ENCODE results near the gene TMEM203. TPM values are rescaled to one million over a fixed set of nuclear protein-coding genes. Genes with fewer than 3 reads are reported as not detected.

TMEM203 gene, protein sequence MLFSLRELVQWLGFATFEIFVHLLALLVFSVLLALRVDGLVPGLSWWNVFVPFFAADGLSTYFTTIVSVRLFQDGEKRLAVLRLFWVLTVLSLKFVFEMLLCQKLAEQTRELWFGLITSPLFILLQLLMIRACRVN
- 10 to 100 TPM; 15.3 to 27.1 TPM for total RNA-seq

DNA sequence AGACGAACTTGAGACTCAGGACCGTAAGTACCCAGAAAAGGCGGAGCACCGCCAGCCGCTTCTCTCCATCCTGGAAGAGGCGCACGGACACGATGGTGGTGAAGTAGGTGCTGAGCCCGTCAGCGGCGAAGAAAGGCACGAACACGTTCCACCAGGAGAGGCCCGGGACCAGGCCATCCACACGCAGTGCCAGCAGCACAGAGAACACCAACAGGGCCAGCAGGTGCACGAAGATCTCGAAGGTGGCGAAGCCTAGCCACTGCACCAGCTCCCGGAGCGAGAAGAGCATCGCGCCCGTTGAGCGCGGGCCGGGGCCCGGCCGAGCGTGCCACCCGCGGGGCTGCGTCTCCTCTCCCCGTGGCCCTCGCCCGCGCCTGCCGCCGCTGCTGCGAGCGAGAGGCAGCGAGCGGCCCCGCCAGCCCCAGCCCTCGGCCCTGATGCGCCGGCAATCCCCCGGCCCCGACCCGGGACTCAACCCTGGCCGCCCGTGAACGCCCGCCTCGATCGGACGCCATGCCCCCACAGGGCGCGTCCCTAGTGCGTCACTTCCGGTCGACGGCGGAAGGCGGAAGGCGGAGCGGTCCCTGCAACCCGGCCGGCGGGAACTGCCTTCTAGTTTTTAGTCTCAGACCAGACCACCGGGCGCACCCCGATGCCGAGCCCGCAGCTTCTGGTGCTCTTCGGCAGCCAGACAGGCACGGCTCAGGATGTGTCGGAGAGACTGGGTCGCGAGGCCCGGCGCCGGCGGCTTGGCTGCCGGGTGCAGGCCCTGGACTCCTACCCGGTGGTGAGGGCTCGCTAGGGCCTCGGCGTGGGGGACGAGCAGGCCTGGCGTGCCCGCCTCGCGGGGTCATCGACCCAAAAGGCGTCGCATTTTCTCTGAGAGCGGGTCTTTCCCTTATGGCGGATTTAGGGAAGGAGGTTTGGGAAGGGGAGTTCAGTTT is at the start of gene TMEM203, which contains the start of gene NDOR1:
TMEM203 (minus strand) TSS at position 523 of the 944 bp plus-strand sequence; CDS start at position 289, 234 bp downstream.
NDOR1 (plus strand) TSS at position 575 of the 944 bp plus-strand sequence; CDS start at position 653, 78 bp downstream.
- H3K27ac Mint-ChIP-seq, result peak within 1 kb of the TSS; percentile 94 to 97
- DNase-seq (ENCODE audit: low spot score in 2 of 2) (peak; percentile 92 to 95), ATAC-seq (peak; percentile 64 to 68)
- peaks cover 28 to 33% of the 10 kb centered on the region in 2 donors for H3K36me3 Mint-ChIP-seq
- no peaks in the 10 kb centered on the region for H3K9me3 Mint-ChIP-seq

DNA sequence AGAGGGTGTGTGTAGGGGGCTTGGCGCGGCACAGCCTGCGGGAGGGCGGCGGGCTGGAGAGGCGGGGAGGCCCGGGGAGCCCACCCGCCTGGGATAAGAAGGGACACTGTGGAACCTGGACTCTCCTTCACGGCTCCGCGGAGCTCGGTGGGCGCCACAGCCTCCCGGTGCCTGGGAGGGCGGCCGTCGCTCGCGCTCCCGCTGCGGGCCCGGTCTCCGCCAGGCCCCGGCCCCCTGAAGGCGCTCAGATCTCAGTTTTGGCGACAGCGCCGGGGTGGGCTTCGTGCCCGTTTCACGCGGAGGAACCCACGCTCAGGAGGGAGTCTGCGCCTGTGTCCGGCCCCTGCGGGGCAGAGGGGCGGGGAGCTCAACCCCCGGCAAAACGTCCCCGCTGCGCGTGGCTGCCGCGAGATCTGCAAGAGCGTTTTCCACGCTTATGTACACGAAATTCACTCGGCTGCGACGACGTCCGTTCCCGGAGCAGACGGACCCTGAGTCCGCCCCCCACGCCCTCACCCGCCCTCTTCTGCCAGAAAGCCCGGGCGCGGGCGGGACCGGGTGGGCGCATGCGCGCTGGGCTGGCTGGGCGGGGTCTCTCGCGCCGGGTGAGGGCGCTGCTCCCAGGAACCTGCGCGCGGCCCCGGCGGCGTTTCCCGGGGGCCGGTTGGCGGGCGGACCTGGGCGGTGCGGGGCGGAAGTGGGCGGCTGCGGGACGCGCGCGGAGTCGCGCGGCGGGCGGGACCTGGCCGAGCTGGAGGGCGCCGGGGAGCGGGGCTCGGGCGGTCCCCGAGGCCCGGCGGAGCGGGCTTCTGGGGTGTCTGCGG is 49.4 kb upstream of the TMEM203 start, which contains the start of gene NELFB:
NELFB (plus strand) TSS at position 704 of the 824 bp plus-strand sequence.
- Mint-ChIP-seq H3K27ac (peak within 1 kb of the TSS; percentile 84 to 85), H3K36me3 (peaks cover 0 to 16% of the 10 kb centered on the region in 2 donors), H3K9me3 (no peaks in the 10 kb centered on the region)
- DNase-seq (ENCODE audit: low spot score in 2 of 2) (peak; percentile 97 to 100), ATAC-seq (peak; percentile 81 to 90)

DNA sequence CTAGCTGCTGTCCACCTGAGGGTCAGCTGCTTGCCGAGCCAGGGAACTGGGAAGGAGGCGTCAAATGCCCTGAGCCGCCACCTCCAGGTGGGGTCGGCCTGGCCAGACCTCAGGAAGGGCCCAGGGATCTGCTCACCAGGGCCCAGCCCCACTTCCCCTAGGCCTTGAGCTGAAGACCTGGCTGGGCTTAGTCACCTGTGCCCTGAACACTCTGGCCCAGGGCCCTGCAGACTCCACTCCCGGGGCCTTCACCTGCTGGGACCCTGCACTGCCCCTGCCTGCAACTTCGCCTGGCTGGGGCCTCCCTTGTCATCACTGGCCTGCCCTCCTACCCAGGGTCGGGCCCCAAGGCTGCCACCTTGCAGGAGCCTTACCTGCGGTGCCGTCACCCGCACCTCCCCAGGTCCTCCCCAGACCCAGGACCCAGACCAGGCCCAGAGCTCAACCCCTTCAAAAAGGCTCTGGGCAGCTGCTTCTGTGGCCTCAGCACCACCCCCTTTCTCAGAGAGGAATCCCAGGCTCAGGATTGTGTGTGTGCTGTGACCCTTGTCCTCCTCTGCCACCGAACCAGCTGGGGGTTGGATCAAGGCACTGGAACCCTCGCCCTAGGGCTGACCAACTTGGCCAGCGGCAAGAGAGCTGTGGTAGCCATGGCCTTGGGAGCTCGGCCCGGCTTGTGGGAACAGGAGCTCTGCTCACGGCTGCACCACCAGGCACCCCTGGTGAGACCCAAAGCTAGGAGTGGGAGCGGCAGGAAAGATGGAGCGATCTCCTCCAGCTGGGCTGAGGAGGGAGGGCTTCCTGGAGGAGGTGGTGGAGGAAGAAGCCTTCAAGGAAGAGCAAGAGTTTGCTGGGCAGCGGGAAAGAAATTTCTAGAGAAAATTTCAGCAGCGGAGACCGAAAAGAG is 48.5 kb upstream of the TMEM203 start:
- Mint-ChIP-seq H3K27ac (peak overlapping the region; percentile 84 to 85), H3K36me3 (peaks cover 0 to 16% of the 10 kb centered on the region in 2 donors)
- DNase-seq (ENCODE audit: low spot score in 2 of 2), result no peak

DNA sequence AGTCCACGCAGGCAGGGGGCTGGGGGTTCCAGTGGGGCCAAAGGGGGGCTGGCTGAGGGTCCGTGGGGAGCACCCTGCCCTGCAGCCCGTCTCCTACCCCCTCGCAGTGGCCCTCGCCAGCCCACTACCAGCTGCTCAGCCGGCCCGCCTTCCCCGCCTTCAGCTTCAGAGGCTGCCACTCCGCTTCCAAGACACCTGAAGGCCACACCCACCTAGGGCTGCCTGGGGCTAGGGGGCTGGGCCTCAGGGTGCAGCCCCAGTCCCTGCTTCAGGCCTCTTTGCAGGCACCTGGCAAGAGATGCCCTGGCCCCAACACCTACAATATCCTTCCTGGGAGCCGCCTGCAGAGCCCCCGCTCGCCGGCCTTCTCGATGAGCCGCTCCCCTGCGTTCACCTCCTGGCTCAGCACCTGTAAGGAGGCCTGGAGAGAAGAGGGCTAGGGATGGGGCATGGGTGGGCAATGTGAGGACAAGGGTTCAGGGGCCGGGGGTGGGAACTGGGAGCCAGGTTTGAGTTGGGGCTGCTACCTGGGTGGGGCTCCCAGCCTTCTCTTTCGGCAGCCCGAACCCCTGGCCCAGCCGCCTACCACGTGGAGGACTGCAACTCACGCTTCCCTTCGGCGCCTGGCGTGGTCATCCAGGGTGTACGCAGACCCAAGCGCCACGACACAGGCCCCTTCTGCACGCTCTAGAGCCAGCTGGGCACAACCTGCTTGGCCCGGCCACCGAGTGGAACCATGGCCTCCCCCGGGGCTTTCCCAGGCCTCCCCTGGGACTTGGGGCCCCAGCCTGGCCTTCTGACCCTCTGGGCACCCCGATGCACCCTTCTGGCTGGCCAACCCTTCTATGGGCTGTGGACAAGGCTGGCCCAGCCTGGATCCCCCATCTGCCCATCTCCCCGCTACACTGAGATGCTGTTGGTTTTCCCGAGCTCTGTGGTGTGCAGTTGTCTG is 47.4 kb upstream of the TMEM203 start:
- Mint-ChIP-seq H3K9me3 (no peaks in the 10 kb centered on the region), H3K27ac (no peak overlapping the region), H3K36me3 (peaks cover 0 to 16% of the 10 kb centered on the region in 2 donors)
- DNase-seq (ENCODE audit: low spot score in 2 of 2) (no peak), ATAC-seq (no peak)

More for the DNA sequence above, 48.5 kb upstream of the TMEM203 start:
- no peaks in the 10 kb centered on the region for H3K9me3 Mint-ChIP-seq
- no peak for ATAC-seq

DNA sequence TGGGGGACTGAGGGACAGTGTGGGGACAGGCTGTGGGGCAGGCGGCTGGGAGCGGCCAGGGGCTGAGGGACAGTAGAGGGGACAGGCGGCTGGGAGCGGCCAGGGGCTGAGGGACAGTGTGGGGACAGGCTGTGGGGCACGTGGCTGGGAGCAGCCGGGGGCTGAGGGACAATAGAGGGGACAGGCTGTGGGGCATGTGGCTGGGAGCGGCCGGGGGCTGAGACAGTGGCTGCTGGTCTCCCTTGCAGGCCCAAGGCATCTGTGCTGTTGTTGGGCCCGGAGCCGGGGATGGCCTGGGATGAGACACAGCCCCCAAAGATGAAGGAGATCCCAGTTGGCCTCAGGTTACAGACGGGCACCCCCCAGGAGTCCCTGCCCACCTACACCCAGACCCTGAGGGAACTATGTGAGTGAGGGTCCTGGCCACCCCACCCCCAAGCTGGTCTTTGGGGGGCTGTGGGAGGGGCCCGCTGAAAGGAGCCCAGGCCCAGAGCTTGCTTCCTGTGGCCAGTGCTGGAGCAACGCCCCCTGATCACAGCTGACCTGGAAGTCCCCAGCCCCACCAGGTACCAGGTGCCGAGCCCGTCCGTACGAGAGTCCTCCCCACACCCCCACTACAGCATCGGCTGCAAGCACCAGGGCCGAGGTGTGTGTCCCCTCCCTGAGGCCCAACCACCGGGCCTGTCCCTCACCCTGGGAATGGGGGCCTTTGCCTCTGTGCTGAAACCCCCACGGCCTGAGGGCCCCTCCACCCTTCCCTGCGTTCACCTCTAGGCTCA is 46.2 kb upstream of the TMEM203 start:
- no peak overlapping the region for H3K27ac Mint-ChIP-seq
- ATAC-seq, result no peak
- no peak for DNase-seq (ENCODE audit: low spot score in 2 of 2)
- peaks cover 0 to 16% of the 10 kb centered on the region in 2 donors for H3K36me3 Mint-ChIP-seq
- no peaks in the 10 kb centered on the region for H3K9me3 Mint-ChIP-seq

DNA sequence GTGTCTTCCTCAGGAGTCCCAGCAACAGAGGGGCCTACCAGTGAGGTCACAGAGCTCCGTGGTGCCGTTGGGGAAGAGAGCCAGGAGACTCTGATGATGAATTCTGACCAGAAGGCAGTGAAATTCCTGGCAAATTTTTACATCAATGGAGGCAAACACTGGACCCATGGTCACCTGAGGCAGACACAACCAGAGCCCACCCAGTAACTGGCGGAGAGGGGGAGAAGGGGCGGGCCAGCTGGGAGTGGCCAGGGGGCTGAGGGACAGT is 45.7 kb upstream of the TMEM203 start, which contains the start of gene STPG3:
STPG3 (plus strand) TSS at position 93 of the 268 bp plus-strand sequence; CDS start at position 94, 1 bp downstream.
- DNase-seq (ENCODE audit: low spot score in 2 of 2), result no peak
- Mint-ChIP-seq H3K9me3 (no peaks in the 10 kb centered on the region), H3K27ac (no peak within 1 kb of the TSS), H3K36me3 (peaks cover 0 to 10% of the 10 kb centered on the region in 2 donors)
- ATAC-seq, result no peak

DNA sequence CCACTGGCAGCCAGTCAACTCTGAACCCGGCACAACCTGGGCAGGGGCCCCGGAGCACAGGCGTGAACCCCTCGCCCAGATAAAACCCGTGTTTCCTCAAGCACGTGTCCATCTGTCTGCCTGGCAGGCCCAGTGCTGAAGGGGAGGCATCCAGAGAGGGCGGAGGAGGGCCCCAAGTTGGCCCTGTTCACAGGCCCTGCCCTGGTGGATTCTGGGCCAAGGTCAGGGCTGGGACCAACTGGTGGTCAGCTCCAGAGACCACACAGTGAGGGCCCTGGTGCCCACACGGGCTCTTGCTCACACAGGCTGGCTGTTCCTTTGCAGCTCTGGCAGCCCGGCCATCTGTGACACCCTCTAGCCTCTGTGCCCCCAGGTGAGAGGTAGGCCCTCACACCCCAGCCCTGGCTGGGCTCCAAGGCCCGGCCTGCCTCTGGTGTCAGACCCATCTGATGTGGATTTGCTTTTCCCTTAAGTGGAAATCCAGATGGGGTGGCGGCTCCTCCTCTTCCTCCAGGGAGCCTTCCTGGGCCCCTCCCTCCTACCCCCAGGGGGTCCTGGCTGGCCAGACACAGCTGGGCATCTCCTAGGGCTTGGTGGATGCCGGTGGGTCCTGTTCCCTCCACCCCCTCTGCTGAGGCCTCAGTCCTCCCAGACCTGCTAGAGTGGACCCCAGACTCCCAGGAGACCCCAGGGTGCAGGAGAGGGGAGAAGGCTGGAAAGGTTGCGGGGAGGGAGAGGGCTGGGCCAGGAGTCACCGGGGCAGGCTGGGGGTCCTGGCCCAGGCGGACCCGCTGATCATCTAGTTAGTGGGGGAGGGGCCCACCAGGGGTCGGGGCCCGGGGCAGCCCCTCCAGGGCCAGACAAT is 45.1 kb upstream of the TMEM203 start:
- ATAC-seq, result no peak
- DNase-seq (ENCODE audit: low spot score in 2 of 2), result no peak
- Mint-ChIP-seq H3K9me3 (no peaks in the 10 kb centered on the region), H3K36me3 (peaks cover 0 to 4% of the 10 kb centered on the region in 2 donors), H3K27ac (no peak overlapping the region)

DNA sequence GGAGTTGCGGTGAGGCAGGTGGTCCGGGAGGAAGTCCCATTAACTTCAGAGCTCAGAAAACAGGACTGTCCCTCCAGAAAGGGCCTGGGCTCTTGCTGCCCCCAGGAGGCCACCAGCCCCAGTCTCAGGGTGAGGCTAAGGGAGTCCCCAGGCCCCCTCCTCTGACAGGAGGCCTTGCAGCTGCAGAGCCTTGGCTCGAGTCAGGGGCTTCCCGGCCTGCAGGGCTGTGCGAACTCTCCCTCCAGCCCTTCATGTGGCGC is 42.4 kb upstream of the TMEM203 start:
- no peak for ATAC-seq
- DNase-seq (ENCODE audit: low spot score in 2 of 2), result no peak
- Mint-ChIP-seq H3K27ac (no peak overlapping the region), H3K9me3 (no peaks in the 10 kb centered on the region), H3K36me3 (peaks cover 4 to 5% of the 10 kb centered on the region in 2 donors)

DNA sequence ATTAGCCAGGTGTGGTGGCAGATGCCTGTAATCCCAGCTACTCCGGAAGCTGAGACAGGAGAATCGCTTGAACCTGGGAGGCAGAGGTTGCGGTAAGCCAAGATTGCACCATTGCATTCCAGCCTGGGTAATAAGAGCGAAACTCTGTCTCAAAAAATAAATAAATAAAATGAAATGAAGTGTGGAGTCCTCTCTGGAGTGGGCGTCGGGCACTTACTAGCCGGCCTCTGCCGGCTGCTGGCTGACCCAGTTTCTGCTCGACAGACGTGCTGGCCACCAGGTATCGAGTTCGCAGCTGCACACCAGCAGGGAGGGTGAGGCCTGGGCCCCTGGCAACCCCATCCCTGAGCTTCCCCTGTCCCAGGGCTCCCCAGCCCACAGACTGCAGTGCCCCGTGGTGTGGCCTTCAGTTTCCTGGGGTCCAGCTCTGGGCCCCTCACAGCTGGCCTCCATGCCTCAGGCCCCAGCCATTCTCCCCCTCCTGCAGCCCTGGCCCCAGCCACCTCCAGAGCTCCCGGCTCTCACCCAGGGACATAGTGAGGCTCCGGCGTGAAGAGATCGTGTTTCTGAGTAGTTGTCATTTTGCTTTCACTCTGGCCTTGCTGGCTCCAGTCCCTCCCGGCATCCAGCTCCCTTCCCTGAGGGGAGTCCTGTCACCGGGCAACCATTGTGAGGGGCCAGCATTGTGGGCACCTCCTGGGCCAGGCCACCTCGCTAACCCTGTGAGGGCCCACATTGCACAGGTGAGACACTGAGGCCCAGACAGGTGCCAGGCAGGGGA is 41.9 kb upstream of the TMEM203 start:
- peak in 1 of 2 donors; percentile 55 for DNase-seq (ENCODE audit: low spot score in 2 of 2)

DNA sequence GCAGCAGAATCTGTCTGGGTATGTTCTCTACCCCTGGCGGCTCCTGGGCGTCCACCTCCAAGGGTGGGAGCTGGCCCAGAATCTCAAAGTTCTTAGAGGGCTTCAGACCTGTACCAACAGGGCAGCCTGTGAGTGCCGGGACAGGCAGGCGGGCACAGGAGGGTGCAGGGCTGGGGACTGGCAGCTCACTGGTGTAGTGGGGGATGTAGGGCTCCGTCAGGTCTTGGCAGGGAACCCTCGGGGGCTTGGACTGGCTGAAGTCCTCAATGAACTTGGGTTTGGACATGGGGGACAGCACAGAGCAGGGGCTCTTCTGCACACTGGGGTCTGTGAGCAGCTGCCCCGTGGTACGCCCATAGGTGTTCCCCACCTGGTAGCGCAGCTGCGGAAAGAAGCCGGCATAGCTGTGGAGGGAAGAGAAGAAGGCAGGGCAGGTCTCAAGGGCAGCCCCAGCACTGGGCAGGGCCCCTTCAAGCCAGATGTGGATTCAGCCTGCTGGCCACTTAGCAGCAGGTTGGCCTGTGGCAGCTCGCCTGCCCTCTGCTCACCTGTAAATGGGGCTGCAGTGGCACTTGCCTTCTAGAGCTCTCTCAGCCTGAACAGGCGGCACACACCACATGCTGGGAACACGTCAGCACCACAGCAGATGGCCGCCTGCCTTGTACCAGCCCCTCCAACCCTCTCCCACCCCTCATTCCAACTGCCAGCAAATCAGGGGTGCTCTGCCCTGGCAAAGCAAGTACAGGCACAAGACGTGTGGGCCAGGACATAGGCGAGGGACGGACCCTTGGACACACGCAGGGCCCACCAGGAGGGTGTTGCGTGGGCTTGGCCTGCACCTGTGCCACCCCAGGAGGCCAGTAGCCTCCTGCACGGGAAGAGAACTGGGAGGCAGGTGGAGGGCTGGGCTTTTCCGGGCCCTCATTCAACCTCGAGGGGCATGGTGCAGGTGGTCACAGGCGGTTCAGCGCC is 40.3 kb upstream of the TMEM203 start:
- peak in 1 of 2 donors; percentile 56 for DNase-seq (ENCODE audit: low spot score in 2 of 2)
- no peaks in the 10 kb centered on the region for H3K9me3 Mint-ChIP-seq
- peaks cover 14 to 15% of the 10 kb centered on the region in 2 donors for H3K36me3 Mint-ChIP-seq
- ATAC-seq, result no peak
- H3K27ac Mint-ChIP-seq, result peak overlapping the region; percentile 14 to 97

More for the DNA sequence above, 41.9 kb upstream of the TMEM203 start:
- H3K36me3 Mint-ChIP-seq, result peaks cover 9 to 10% of the 10 kb centered on the region in 2 donors
- H3K27ac Mint-ChIP-seq, result no peak overlapping the region
- peak in 1 of 2 donors; percentile 6 for ATAC-seq
- no peaks in the 10 kb centered on the region for H3K9me3 Mint-ChIP-seq

DNA sequence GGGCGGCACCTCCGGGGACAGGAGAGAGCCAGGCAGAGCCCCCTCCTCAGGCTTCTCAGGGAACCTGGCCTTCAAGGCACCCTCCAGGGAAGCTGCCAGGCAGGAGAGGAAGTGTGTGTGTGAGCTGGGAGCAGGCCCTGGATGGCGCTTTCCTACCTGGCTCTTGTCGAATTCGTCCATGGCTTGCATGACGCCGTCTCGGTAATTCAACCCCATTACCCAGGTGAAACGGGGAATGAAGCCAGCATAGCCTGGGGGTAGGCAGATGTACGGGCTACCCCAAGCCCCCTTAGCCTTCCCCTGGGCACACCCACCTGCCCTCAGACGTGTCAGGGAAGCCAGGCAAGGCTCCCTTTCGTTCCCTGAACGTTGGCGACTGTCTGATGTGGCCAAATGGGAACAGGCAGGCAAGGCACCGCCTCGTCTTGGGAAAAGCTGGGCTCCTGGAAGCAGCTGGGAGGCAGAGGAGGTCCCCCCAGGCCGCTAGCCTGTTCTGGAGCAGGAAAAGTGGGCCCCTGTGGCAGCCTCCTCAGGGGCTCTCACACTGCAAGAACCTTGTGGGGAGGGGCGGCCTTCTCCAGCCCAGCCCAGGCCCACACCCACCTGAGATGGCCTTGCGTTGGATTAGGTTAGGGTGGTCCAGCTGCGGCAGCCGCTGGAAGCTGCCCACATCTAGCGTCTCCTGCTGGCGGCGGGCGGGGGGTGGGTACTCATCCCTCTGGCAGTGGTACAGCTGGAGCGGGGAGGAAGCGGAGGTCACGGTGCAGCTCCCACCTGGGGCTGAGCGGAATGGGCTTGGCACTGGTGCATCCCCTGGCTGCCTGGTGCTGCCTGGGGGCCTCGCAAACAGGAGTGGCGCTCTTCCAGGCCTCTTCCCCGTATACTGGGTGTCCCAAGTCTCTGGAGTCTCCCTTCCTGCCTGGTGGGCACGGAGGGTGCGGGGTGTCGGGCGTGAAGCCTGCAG is 39.3 kb upstream of the TMEM203 start:
- DNase-seq (ENCODE audit: low spot score in 2 of 2) (no peak), ATAC-seq (no peak)
- Mint-ChIP-seq H3K27ac (peak overlapping the region; percentile 82 to 97), H3K9me3 (no peaks in the 10 kb centered on the region), H3K36me3 (peaks cover 14 to 15% of the 10 kb centered on the region in 2 donors)
